ENCODE data around the gene DYNC2H1. TPM values are rescaled to one million over a fixed set of nuclear protein-coding genes. Genes with fewer than 3 reads are reported as not detected.

DYNC2H1 gene
- 1 to 10 TPM in 2 of 3 donors, under 1 TPM in 1; 0.93 to 2.0 (median 1.0) TPM for polyA plus RNA-seq

GRCh38 chr11:103108933-103109817, at the start of gene DYNC2H1:
TSS of gene DYNC2H1 (plus strand) at chr11:103109426. CDS start at chr11:103109575, 149 bp downstream.
- no peaks in the 10 kb centered on the region for H3K9me3 Mint-ChIP-seq
- H3K27ac Mint-ChIP-seq: peak within 1 kb of the TSS; percentile 89 to 95 (median 94)
- peaks cover 7 to 17% (median 15%) of the 10 kb centered on the region in 3 donors for H3K27me3 Mint-ChIP-seq (ENCODE audit: low read depth in 3 of 3)
- no peaks in the 10 kb centered on the region for H3K36me3 Mint-ChIP-seq
- DNase-seq: peak; percentile 85 to 87 (median 86)
- peaks cover 12 to 23% of the 10 kb centered on the region in 2 donors for H3K4me1 Mint-ChIP-seq
- peak within 1 kb of the TSS; percentile 97 to 99 (median 98) for H3K4me3 Mint-ChIP-seq

- H3K9me3 Mint-ChIP-seq: no peaks in the 10 kb centered on the region
- H3K27ac Mint-ChIP-seq: no peak overlapping the region
- no peak overlapping the region for H3K4me3 Mint-ChIP-seq
Measured at GRCh38 chr11:103061656-103062055, 47.6 kb upstream of the DYNC2H1 start.

GRCh38 chr11:103067118-103067517, 42.1 kb upstream of the DYNC2H1 start:
- H3K27me3 Mint-ChIP-seq (ENCODE audit: low read depth in 3 of 3): no peaks in the 10 kb centered on the region
- peaks cover 11 to 30% (median 25%) of the 10 kb centered on the region in 3 donors for H3K36me3 Mint-ChIP-seq
- peak overlapping the region in 1 of 6 donors; percentile 36 for H3K27ac Mint-ChIP-seq
- H3K4me1 Mint-ChIP-seq: peaks cover 40 to 49% of the 10 kb centered on the region in 2 donors
- peak overlapping the region in 1 of 5 donors; percentile 5 for H3K4me3 Mint-ChIP-seq
- H3K9me3 Mint-ChIP-seq: no peaks in the 10 kb centered on the region
- no peak for DNase-seq

More at GRCh38 chr11:103061656-103062055, 47.6 kb upstream of the DYNC2H1 start:
- no peak for DNase-seq
- no peaks in the 10 kb centered on the region for H3K27me3 Mint-ChIP-seq (ENCODE audit: low read depth in 3 of 3)
- H3K36me3 Mint-ChIP-seq: peaks cover 22 to 33% (median 30%) of the 10 kb centered on the region in 3 donors
- H3K4me1 Mint-ChIP-seq: peaks cover 1 to 6% of the 10 kb centered on the region in 2 donors

- H3K4me1 Mint-ChIP-seq: peaks cover 40 to 49% of the 10 kb centered on the region in 2 donors
- peak overlapping the region; percentile 67 to 87 (median 80) for H3K27ac Mint-ChIP-seq
- no peaks in the 10 kb centered on the region for H3K9me3 Mint-ChIP-seq
- peak overlapping the region; percentile 53 to 79 (median 67) for H3K4me3 Mint-ChIP-seq
- no peak for DNase-seq
- H3K27me3 Mint-ChIP-seq (ENCODE audit: low read depth in 3 of 3): no peaks in the 10 kb centered on the region
- H3K36me3 Mint-ChIP-seq: peaks cover 0 to 20% (median 15%) of the 10 kb centered on the region in 3 donors
Measured at GRCh38 chr11:103069367-103069766, 39.9 kb upstream of the DYNC2H1 start.

- H3K4me3 Mint-ChIP-seq: peak overlapping the region; percentile 53 to 79 (median 67)
- no peaks in the 10 kb centered on the region for H3K27me3 Mint-ChIP-seq (ENCODE audit: low read depth in 3 of 3)
- H3K27ac Mint-ChIP-seq: peak overlapping the region; percentile 32 to 87 (median 76)
- peaks cover 40 to 49% of the 10 kb centered on the region in 2 donors for H3K4me1 Mint-ChIP-seq
- H3K36me3 Mint-ChIP-seq: peaks cover 6 to 20% (median 19%) of the 10 kb centered on the region in 3 donors
- no peaks in the 10 kb centered on the region for H3K9me3 Mint-ChIP-seq
- peak in 2 of 3 donors; percentile 12 to 13 for DNase-seq
Measured at GRCh38 chr11:103070142-103070541, 39.1 kb upstream of the DYNC2H1 start.

- Mint-ChIP-seq H3K27ac (peak overlapping the region in 5 of 6 donors; percentile 32 to 85 (median 75)), H3K4me3 (peak overlapping the region in 4 of 5 donors; percentile 53 to 79 (median 71)), H3K9me3 (no peaks in the 10 kb centered on the region), H3K36me3 (peaks cover 7 to 19% (median 16%) of the 10 kb centered on the region in 3 donors), H3K4me1 (peaks cover 40 to 49% of the 10 kb centered on the region in 2 donors), H3K27me3 (ENCODE audit: low read depth in 3 of 3) (no peaks in the 10 kb centered on the region)
- DNase-seq: no peak
Measured at GRCh38 chr11:103071008-103071407, 38.2 kb upstream of the DYNC2H1 start.

- Mint-ChIP-seq H3K27ac (no peak overlapping the region), H3K4me1 (no peaks in the 10 kb centered on the region), H3K36me3 (peaks cover 22 to 42% (median 24%) of the 10 kb centered on the region in 3 donors), H3K27me3 (ENCODE audit: low read depth in 3 of 3) (no peaks in the 10 kb centered on the region), H3K4me3 (no peak overlapping the region), H3K9me3 (no peaks in the 10 kb centered on the region)
- DNase-seq: no peak
Measured at GRCh38 chr11:103076361-103076760, 32.9 kb upstream of the DYNC2H1 start.

GRCh38 chr11:103077554-103077953, 31.7 kb upstream of the DYNC2H1 start:
- Mint-ChIP-seq H3K9me3 (no peaks in the 10 kb centered on the region), H3K4me1 (no peaks in the 10 kb centered on the region), H3K4me3 (no peak overlapping the region), H3K27ac (no peak overlapping the region), H3K36me3 (peaks cover 22 to 46% (median 24%) of the 10 kb centered on the region in 3 donors), H3K27me3 (ENCODE audit: low read depth in 3 of 3) (no peaks in the 10 kb centered on the region)
- DNase-seq: no peak

- H3K27me3 Mint-ChIP-seq (ENCODE audit: low read depth in 3 of 3): no peaks in the 10 kb centered on the region
- peak overlapping the region in 1 of 6 donors; percentile 19 for H3K27ac Mint-ChIP-seq
- H3K4me3 Mint-ChIP-seq: no peak overlapping the region
- H3K9me3 Mint-ChIP-seq: no peaks in the 10 kb centered on the region
- no peaks in the 10 kb centered on the region for H3K4me1 Mint-ChIP-seq
- DNase-seq: no peak
- peaks cover 22 to 50% (median 24%) of the 10 kb centered on the region in 3 donors for H3K36me3 Mint-ChIP-seq
Measured at GRCh38 chr11:103078710-103079109, 30.5 kb upstream of the DYNC2H1 start.

- no peak overlapping the region for H3K27ac Mint-ChIP-seq
- no peak overlapping the region for H3K4me3 Mint-ChIP-seq
- DNase-seq: no peak
- peaks cover 18 to 47% (median 24%) of the 10 kb centered on the region in 3 donors for H3K36me3 Mint-ChIP-seq
- H3K4me1 Mint-ChIP-seq: no peaks in the 10 kb centered on the region
- no peaks in the 10 kb centered on the region for H3K27me3 Mint-ChIP-seq (ENCODE audit: low read depth in 3 of 3)
- H3K9me3 Mint-ChIP-seq: no peaks in the 10 kb centered on the region
Measured at GRCh38 chr11:103079833-103080232, 29.4 kb upstream of the DYNC2H1 start.

GRCh38 chr11:103085758-103086365, 23.4 kb upstream of the DYNC2H1 start:
- no peak overlapping the region for H3K27ac Mint-ChIP-seq
- H3K36me3 Mint-ChIP-seq: peaks cover 0 to 22% (median 3%) of the 10 kb centered on the region in 3 donors
- no peak overlapping the region for H3K4me3 Mint-ChIP-seq
- H3K4me1 Mint-ChIP-seq: peaks cover 17 to 33% of the 10 kb centered on the region in 2 donors
- H3K9me3 Mint-ChIP-seq: no peaks in the 10 kb centered on the region
- no peak for DNase-seq
- H3K27me3 Mint-ChIP-seq (ENCODE audit: low read depth in 3 of 3): peaks cover 0 to 2% (median 0%) of the 10 kb centered on the region in 3 donors

GRCh38 chr11:103086461-103086860, 22.8 kb upstream of the DYNC2H1 start:
- Mint-ChIP-seq H3K4me3 (no peak overlapping the region), H3K4me1 (peaks cover 21 to 39% of the 10 kb centered on the region in 2 donors)

GRCh38 chr11:103091064-103091800, 18.0 kb upstream of the DYNC2H1 start:
- peaks cover 27 to 49% of the 10 kb centered on the region in 2 donors for H3K4me1 Mint-ChIP-seq
- peak in 1 of 3 donors; percentile 27 for DNase-seq
- peak overlapping the region; percentile 91 to 96 (median 95) for H3K4me3 Mint-ChIP-seq
- H3K36me3 Mint-ChIP-seq: peaks cover 0 to 14% (median 3%) of the 10 kb centered on the region in 3 donors
- H3K9me3 Mint-ChIP-seq: peaks cover 0 to 2% (median 0%) of the 10 kb centered on the region in 6 donors
- peaks cover 4 to 24% (median 15%) of the 10 kb centered on the region in 3 donors for H3K27me3 Mint-ChIP-seq (ENCODE audit: low read depth in 3 of 3)
- peak overlapping the region; percentile 66 to 97 (median 95) for H3K27ac Mint-ChIP-seq

More at GRCh38 chr11:103086461-103086860, 22.8 kb upstream of the DYNC2H1 start:
- Mint-ChIP-seq H3K27ac (no peak overlapping the region), H3K36me3 (peaks cover 0 to 22% (median 3%) of the 10 kb centered on the region in 3 donors), H3K27me3 (ENCODE audit: low read depth in 3 of 3) (peaks cover 0 to 2% (median 0%) of the 10 kb centered on the region in 3 donors), H3K9me3 (no peaks in the 10 kb centered on the region)
- DNase-seq: no peak
